BE2C (cell line): ENCODE measurements around the gene ARID5B.

Experiments used
- DNase-seq: peaks from one replicate; pipeline ENCODE4 v3.0.0-alpha.2; 2020
- H3K27me3 ChIP-seq: fragments of 250-450 bp; sonication (Bioruptor Pico); 2 replicates; pipeline ENCODE4 v1.5.1; 2020; ENCODE audit warnings: mild to moderate bottlenecking
- H3K36me3 ChIP-seq: fragments of 250-450 bp; sonication (Bioruptor Pico); 2 replicates; pipeline ENCODE4 v1.5.1; 2020; ENCODE audit warnings: mild to moderate bottlenecking
- H3K4me1 ChIP-seq: fragments of 250-450 bp; sonication (Bioruptor Pico); 2 replicates; pipeline ENCODE4 v1.5.1; 2020
- H3K4me3 ChIP-seq: 2 replicates; pipeline ENCODE4 v1.5.1; 2011; ENCODE audit warnings: low read depth, low read length
- H3K9me3 ChIP-seq: fragments of 250-450 bp; sonication (Bioruptor Pico); 2 replicates; pipeline ENCODE4 v1.5.1; 2020
- TF ChIP-seq, protein P1 (sequence below): IDR thresholded peaks from 2 replicates; pipeline ENCODE4 v1.5.1; 2012; ENCODE audit warnings: mild to moderate bottlenecking, low read depth, low read length

ARID5B gene

DNA sequence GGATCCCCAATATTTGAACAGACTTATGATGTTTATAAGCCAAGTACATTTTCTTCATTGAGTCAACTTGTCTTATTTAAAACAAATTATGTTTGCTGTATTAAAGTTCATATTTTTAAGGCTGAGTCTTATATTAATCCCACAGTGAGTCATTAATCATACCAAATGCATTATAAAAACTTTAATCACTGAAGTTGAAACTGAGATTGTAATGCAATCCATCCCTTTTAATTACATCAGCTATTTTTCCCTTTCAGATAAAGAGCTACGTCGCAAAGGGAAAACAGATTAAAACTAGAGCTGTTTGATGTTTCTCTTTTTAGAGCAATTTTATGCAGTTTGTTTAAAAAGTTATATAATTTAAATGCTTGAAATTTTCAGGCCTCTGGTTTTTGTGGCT, 183.0 kb downstream of the ARID5B start:
- Histone ChIP-seq H3K4me3 (no peak overlapping the region), H3K9me3 (no peaks in the 10 kb centered on the region), H3K27me3 (no peaks in the 10 kb centered on the region), H3K4me1 (peaks cover 26% of the 10 kb centered on the region), H3K36me3 (peaks cover 4% of the 10 kb centered on the region; the same call in 1 of the 2 replicates)
- no peak for DNase-seq
- TF ChIP-seq, protein P1, sequence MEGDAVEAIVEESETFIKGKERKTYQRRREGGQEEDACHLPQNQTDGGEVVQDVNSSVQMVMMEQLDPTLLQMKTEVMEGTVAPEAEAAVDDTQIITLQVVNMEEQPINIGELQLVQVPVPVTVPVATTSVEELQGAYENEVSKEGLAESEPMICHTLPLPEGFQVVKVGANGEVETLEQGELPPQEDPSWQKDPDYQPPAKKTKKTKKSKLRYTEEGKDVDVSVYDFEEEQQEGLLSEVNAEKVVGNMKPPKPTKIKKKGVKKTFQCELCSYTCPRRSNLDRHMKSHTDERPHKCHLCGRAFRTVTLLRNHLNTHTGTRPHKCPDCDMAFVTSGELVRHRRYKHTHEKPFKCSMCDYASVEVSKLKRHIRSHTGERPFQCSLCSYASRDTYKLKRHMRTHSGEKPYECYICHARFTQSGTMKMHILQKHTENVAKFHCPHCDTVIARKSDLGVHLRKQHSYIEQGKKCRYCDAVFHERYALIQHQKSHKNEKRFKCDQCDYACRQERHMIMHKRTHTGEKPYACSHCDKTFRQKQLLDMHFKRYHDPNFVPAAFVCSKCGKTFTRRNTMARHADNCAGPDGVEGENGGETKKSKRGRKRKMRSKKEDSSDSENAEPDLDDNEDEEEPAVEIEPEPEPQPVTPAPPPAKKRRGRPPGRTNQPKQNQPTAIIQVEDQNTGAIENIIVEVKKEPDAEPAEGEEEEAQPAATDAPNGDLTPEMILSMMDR = no peak

DNA sequence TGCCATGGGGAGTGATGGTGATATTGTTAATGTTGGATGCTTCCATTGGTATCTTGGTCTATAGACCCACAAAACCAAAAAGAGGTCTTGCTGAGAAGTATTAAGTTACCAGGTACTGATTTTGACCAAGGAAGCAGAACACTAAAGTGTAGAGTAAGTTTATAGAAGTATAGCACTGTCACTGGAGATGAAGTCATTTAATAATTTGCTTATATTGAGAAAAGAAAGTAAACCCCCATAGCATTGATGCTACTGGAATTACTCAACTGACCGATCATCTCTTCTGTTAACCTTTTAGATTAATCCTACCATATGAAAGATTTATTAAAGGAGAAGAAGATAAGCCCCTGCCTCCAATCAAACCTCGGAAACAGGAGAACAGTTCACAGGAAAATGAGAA, 183.9 kb downstream of the ARID5B start:
- no peak overlapping the region for H3K4me3 ChIP-seq
- H3K4me1 ChIP-seq = peaks cover 26% of the 10 kb centered on the region
- no peaks in the 10 kb centered on the region for H3K27me3 ChIP-seq
- DNase-seq = no peak
- TF ChIP-seq, protein P1 = no peak
- peaks cover 4% of the 10 kb centered on the region; the same call in 1 of the 2 replicates for H3K36me3 ChIP-seq
- H3K9me3 ChIP-seq = no peaks in the 10 kb centered on the region

DNA sequence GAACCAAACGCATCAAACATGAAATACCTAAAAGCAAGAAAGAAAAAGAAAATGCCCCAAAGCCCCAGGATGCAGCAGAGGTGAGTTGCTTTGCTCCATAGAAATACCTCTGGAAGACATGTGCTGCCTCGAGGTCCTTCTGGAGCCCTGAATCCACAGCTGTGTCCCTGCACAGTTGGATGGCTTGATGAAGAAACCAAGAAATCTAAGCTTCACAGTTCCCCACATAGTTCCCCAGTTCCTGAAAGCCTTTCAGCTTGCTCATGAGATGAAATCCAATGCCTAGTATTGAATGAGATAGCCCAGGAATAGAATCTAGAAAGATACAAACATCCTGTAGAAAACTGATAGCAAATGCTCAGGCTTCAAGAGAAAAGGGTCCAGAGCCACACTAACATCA, 184.3 kb downstream of the ARID5B start:
- TF ChIP-seq, protein P1 = no peak
- H3K27me3 ChIP-seq = no peaks in the 10 kb centered on the region
- no peak for DNase-seq
- no peaks in the 10 kb centered on the region for H3K9me3 ChIP-seq
- peaks cover 26% of the 10 kb centered on the region for H3K4me1 ChIP-seq
- peaks cover 4% of the 10 kb centered on the region; the same call in 1 of the 2 replicates for H3K36me3 ChIP-seq
- no peak overlapping the region for H3K4me3 ChIP-seq

DNA sequence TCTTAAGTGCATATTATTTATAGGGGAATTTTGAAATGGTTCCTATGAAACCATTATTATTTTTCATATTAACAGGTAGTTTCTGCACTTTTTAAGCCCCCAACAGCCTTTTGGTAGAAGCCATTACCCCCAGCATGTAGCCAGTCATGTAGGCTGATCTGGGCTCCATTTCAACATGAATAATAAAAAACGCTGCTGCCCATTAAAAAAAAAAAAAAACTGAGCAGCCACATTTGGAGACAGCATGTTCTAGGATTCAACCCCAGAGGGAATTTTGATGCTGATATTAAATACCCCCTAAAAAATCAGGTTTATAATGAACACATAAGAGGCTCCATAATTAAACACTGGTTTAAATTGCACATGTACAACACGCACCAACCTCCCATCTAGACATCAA, 185.8 kb downstream of the ARID5B start:
- Histone ChIP-seq H3K4me1 (peaks cover 22% of the 10 kb centered on the region), H3K4me3 (no peak overlapping the region), H3K27me3 (no peaks in the 10 kb centered on the region), H3K36me3 (peaks cover 15% of the 10 kb centered on the region), H3K9me3 (no peaks in the 10 kb centered on the region)
- TF ChIP-seq, protein P1 = no peak
- no peak for DNase-seq

DNA sequence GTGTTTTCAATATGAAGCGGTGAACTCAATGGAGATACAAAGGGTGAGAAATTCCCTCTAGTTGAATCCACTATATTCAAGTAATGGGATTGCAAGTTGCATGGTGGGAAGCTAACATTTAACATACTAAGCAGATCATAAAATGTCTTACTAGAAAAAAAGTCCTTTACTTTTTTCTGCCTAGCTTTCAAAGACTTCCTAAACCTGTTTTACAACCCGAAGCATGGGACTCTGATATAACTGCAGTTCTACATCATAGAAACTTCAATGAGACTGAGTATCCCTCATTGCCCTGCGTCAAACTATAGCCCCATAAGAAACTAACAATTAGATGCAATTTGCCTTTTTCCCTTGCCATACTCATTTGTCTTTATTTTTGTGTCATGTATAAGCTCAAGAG, 187.3 kb downstream of the ARID5B start:
- H3K9me3 ChIP-seq = no peaks in the 10 kb centered on the region
- TF ChIP-seq, protein P1 = no peak
- H3K4me3 ChIP-seq = no peak overlapping the region
- peaks cover 15% of the 10 kb centered on the region for H3K36me3 ChIP-seq
- DNase-seq = no peak
- H3K27me3 ChIP-seq = no peaks in the 10 kb centered on the region
- H3K4me1 ChIP-seq = peaks cover 10% of the 10 kb centered on the region

DNA sequence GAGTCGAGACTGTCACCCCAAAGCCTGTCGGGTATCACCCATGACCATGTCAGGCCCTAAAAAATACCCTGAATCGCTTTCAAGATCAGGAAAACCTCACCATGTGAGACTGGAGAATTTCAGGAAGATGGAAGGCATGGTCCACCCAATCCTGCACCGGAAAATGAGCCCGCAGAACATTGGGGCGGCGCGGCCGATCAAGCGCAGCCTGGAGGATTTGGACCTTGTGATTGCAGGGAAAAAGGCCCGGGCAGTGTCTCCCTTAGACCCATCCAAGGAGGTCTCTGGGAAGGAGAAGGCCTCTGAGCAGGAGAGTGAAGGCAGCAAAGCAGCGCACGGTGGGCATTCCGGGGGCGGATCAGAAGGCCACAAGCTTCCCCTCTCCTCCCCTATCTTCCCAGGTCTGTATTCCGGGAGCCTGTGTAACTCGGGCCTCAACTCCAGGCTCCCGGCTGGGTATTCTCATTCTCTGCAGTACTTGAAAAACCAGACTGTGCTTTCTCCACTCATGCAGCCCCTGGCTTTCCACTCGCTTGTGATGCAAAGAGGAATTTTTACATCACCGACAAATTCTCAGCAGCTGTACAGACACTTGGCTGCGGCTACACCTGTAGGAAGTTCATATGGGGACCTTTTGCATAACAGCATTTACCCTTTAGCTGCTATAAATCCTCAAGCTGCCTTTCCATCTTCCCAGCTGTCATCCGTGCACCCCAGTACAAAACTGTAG, 191.0 kb downstream of the ARID5B start:
- Histone ChIP-seq H3K36me3 (peaks cover 11% of the 10 kb centered on the region), H3K4me1 (no peaks in the 10 kb centered on the region), H3K4me3 (no peak overlapping the region), H3K27me3 (no peaks in the 10 kb centered on the region), H3K9me3 (no peaks in the 10 kb centered on the region)
- TF ChIP-seq, protein P1 = no peak
- no peak for DNase-seq
